Neutrophil (primary cell): Measurements from ENCODE around the gene CHRM1.

Experiments
- H3K27ac ChIP-seq: fragments of 200-600 bp; sonication (generic); 2 replicates; pipeline ENCODE4 v1.5.1; 2016; ENCODE audit warnings: mild to moderate bottlenecking, moderate library complexity
- H3K27me3 ChIP-seq: fragments of 200-600 bp; sonication (generic); 2 replicates; pipeline ENCODE4 v1.6.0; 2016; ENCODE audit warnings: mild to moderate bottlenecking
- H3K36me3 ChIP-seq: fragments of 200-600 bp; sonication (generic); 2 replicates; pipeline ENCODE4 v1.5.1; 2017
- H3K4me1 ChIP-seq, 2 experiments: fragments of 200-600 bp in 1 of 2; sonication (generic) in 1 of 2; 1 replicate in 1 of 2; 2 replicates in 1 of 2; pipeline versions ENCODE4 v1.5.1 to v1.6.1; 2013 to 2016; ENCODE audit warnings: low read depth in 1 of 2, low read length in 1 of 2, mild to moderate bottlenecking in 1 of 2, moderate library complexity in 1 of 2; ENCODE audit not compliant: control insufficient read depth in 1 of 2, insufficient read depth in 1 of 2
- H3K4me3 ChIP-seq, 2 experiments: fragments of 200-600 bp in 1 of 2; sonication (generic) in 1 of 2; 1 replicate in 1 of 2; 2 replicates in 1 of 2; pipeline ENCODE4 v1.5.1; 2013 to 2016; ENCODE audit warnings: low read depth in 1 of 2, low read length in 1 of 2, mild to moderate bottlenecking in 1 of 2, moderate library complexity in 1 of 2
- H3K9me3 ChIP-seq: fragments of 200-600 bp; sonication (generic); 2 replicates; pipeline ENCODE4 v1.5.1; 2016
- CTCF ChIP-seq: fragments of 200-600 bp; sonication (generic); IDR thresholded peaks from 2 replicates; pipeline ENCODE4 v1.5.1; 2016; ENCODE audit warnings: antibody characterized with exemption

Gene CHRM1

GRCh38 chr11:62934496-62934785, 13.3 kb upstream of the CHRM1 start:
- TF ChIP-seq CTCF: no peak

GRCh38 chr11:62933750-62934495, 12.8 kb upstream of the CHRM1 start:
- H3K27ac ChIP-seq: no peak overlapping the region
- H3K4me3 ChIP-seq: no peak overlapping the region
- no peaks in the 10 kb centered on the region for H3K9me3 ChIP-seq
- H3K27me3 ChIP-seq: peaks cover 40% of the 10 kb centered on the region
- TF ChIP-seq CTCF: no peak
- no peaks in the 10 kb centered on the region for H3K36me3 ChIP-seq
- no peaks in the 10 kb centered on the region for H3K4me1 ChIP-seq

More at GRCh38 chr11:62934496-62934785, 13.3 kb upstream of the CHRM1 start:
- peaks cover 36% of the 10 kb centered on the region for H3K27me3 ChIP-seq
- no peak overlapping the region for H3K4me3 ChIP-seq
- no peak overlapping the region for H3K27ac ChIP-seq
- no peaks in the 10 kb centered on the region for H3K36me3 ChIP-seq
- no peaks in the 10 kb centered on the region for H3K4me1 ChIP-seq
- no peaks in the 10 kb centered on the region for H3K9me3 ChIP-seq

- no peak for TF ChIP-seq CTCF
Measured at GRCh38 chr11:62933285-62933684, 12.1 kb upstream of the CHRM1 start.

GRCh38 chr11:62931499-62932278, 10.5 kb upstream of the CHRM1 start:
- H3K36me3 ChIP-seq: no peaks in the 10 kb centered on the region
- no peak overlapping the region for H3K27ac ChIP-seq
- no peak for TF ChIP-seq CTCF
- H3K9me3 ChIP-seq: no peaks in the 10 kb centered on the region
- no peaks in the 10 kb centered on the region for H3K4me1 ChIP-seq
- no peak overlapping the region for H3K4me3 ChIP-seq
- H3K27me3 ChIP-seq: peaks cover 54% of the 10 kb centered on the region

More at GRCh38 chr11:62933285-62933684, 12.1 kb upstream of the CHRM1 start:
- H3K9me3 ChIP-seq: no peaks in the 10 kb centered on the region
- peaks cover 46% of the 10 kb centered on the region for H3K27me3 ChIP-seq
- no peak overlapping the region for H3K4me3 ChIP-seq
- no peaks in the 10 kb centered on the region for H3K4me1 ChIP-seq
- no peaks in the 10 kb centered on the region for H3K36me3 ChIP-seq
- no peak overlapping the region for H3K27ac ChIP-seq

- TF ChIP-seq CTCF: no peak
- no peak overlapping the region for H3K4me3 ChIP-seq
- peaks cover 64% of the 10 kb centered on the region for H3K27me3 ChIP-seq
Measured at GRCh38 chr11:62930666-62931065, 9.5 kb upstream of the CHRM1 start.

More at GRCh38 chr11:62930666-62931065, 9.5 kb upstream of the CHRM1 start:
- H3K4me1 ChIP-seq: peaks cover 0 to 7% of the 10 kb centered on the region in 2 experiments
- no peaks in the 10 kb centered on the region for H3K36me3 ChIP-seq
- no peaks in the 10 kb centered on the region for H3K9me3 ChIP-seq
- no peak overlapping the region for H3K27ac ChIP-seq
